Measurements from ENCODE around the gene PSMB9.

The PSMB9 gene

GRCh38 chr6:32885698-32886286, 31.8 kb downstream of the PSMB9 start:
- TF ChIP-seq CTCF (IDR thresholded peaks at IDR 0.05; ENCODE audit: borderline replicate concordance, control extremely low read depth, extremely low read depth, insufficient read depth, missing control alignments), result peak; percentile 47
- in situ Hi-C loops (cut with MboI; ENCODE audit: low sequenced_read_pairs, unreplicated experiment), result loop anchor here (5.0 kb wide), 1 partner anchor 102 kb away; no protein-coding TSS in a partner anchor
- peak; percentile 67 for DNase-seq (ENCODE audit: low spot score)

GRCh38 chr6:32886681-32887383, 32.8 kb downstream of the PSMB9 start:
- no peak for TF ChIP-seq CTCF (IDR thresholded peaks at IDR 0.05; ENCODE audit: borderline replicate concordance, control extremely low read depth, extremely low read depth, insufficient read depth, missing control alignments)
- in situ Hi-C loops (cut with MboI; ENCODE audit: low sequenced_read_pairs, unreplicated experiment), result loop anchor here (5.0 kb wide), 1 partner anchor 100 kb away; no protein-coding TSS in a partner anchor
- DNase-seq (ENCODE audit: low spot score), result no peak

GRCh38 chr6:32887616-32888015, 33.6 kb downstream of the PSMB9 start:
- in situ Hi-C loops (cut with MboI; ENCODE audit: low sequenced_read_pairs, unreplicated experiment), result loop anchor here (5.0 kb wide), 1 partner anchor 100 kb away; no protein-coding TSS in a partner anchor
- TF ChIP-seq CTCF (IDR thresholded peaks at IDR 0.05; ENCODE audit: borderline replicate concordance, control extremely low read depth, extremely low read depth, insufficient read depth, missing control alignments), result no peak
- DNase-seq (ENCODE audit: low spot score), result no peak

- no peak for TF ChIP-seq CTCF (IDR thresholded peaks at IDR 0.05; ENCODE audit: borderline replicate concordance, control extremely low read depth, extremely low read depth, insufficient read depth, missing control alignments)
- no peak for DNase-seq (ENCODE audit: low spot score)
- in situ Hi-C loops (cut with MboI; ENCODE audit: low sequenced_read_pairs, unreplicated experiment), result loop anchor here (5.0 kb wide), 1 partner anchor 99 kb away; no protein-coding TSS in a partner anchor
Observed at GRCh38 chr6:32888576-32888975, 34.6 kb downstream of the PSMB9 start.

- no peak for TF ChIP-seq CTCF (IDR thresholded peaks at IDR 0.05; ENCODE audit: borderline replicate concordance, control extremely low read depth, extremely low read depth, insufficient read depth, missing control alignments)
- DNase-seq (ENCODE audit: low spot score), result no peak
- in situ Hi-C loops (cut with MboI; ENCODE audit: low sequenced_read_pairs, unreplicated experiment), result loop anchor here (5.0 kb wide), 1 partner anchor 98 kb away; no protein-coding TSS in a partner anchor
Observed at GRCh38 chr6:32889533-32889932, 35.5 kb downstream of the PSMB9 start.

GRCh38 chr6:32890831-32891230, 36.8 kb downstream of the PSMB9 start:
- in situ Hi-C loops (cut with MboI; ENCODE audit: low sequenced_read_pairs, unreplicated experiment), result no loop called here
- TF ChIP-seq CTCF (IDR thresholded peaks at IDR 0.05; ENCODE audit: borderline replicate concordance, control extremely low read depth, extremely low read depth, insufficient read depth, missing control alignments), result no peak
- DNase-seq (ENCODE audit: low spot score), result no peak
